Lower leg skin (tissue), 4 donors: ENCODE results near the gene SSR4. TPM values are rescaled to one million over a fixed set of nuclear protein-coding genes. Genes with fewer than 3 reads are reported as not detected.

Source experiments
- DNase-seq, 2 donors: peaks; one replicate each; pipeline ENCODE4 v3.0.0-alpha.2; 2019; ENCODE audit warnings: low spot score in 2 of 2
- H3K4me3 ChIP-seq: fragments of 200-600 bp; sonication (generic); 2 replicates; pipeline ENCODE4 v1.5.1; 2017; ENCODE audit warnings: mild to moderate bottlenecking, low read depth; ENCODE audit not compliant: poor library complexity, severe bottlenecking
- CTCF ChIP-seq, 3 donors: fragments of 450-650 bp; IDR thresholded peaks; one replicate each; pipeline ENCODE4 v1.5.1; 2016; ENCODE audit warnings: antibody characterized with exemption in 3 of 3, mild to moderate bottlenecking in 3 of 3, moderate library complexity in 2 of 3
- POLR2A ChIP-seq, 2 donors: fragments of 450-650 bp; IDR thresholded peaks; one replicate each; pipeline ENCODE4 v1.6.1; 2016 to 2017; ENCODE audit warnings: antibody characterized with exemption in 2 of 2, mild to moderate bottlenecking in 1 of 2, moderate library complexity in 1 of 2
- WGBS, 2 donors: methylation state at CpG; one replicate each; pipeline ENCODE4 v1.1.5; 2018; 5-methylcytosine and 5-hydroxymethylcytosine counted together
- intact Hi-C: fragments of 100-400 bp; cut with DNase I; formaldehyde crosslinking; loops from one replicate; pipeline ENCODE4 v1.15.0; 2023; ENCODE audit warnings: low total_unique reads
- total RNA-seq, 4 donors: library from RNA; depleted of rRNA; stranded (reverse); fragments of >200 nt; gene quantifications; one replicate each; pipeline ENCODE4 v1.1.0, GENCODE V29; 2016

SSR4 gene
- total RNA-seq, 4 donors from 2014 or later, result 90.2 to 169 (median 156) TPM

GRCh38 chrX:153802513-153803045 lies 8.1 kb downstream of the SSR4 start:
- TF ChIP-seq CTCF (IDR thresholded peaks at IDR 0.05) (no peak), POLR2A (IDR thresholded peaks at IDR 0.05) (no peak)
- intact Hi-C loops, result no loop called here
- H3K4me3 ChIP-seq, result no peak overlapping the region
- WGBS, 2 donors, result 75 to 85% methylated on average over 6 to 14 of the region's 14 CpGs
- DNase-seq, result no peak

DNA sequence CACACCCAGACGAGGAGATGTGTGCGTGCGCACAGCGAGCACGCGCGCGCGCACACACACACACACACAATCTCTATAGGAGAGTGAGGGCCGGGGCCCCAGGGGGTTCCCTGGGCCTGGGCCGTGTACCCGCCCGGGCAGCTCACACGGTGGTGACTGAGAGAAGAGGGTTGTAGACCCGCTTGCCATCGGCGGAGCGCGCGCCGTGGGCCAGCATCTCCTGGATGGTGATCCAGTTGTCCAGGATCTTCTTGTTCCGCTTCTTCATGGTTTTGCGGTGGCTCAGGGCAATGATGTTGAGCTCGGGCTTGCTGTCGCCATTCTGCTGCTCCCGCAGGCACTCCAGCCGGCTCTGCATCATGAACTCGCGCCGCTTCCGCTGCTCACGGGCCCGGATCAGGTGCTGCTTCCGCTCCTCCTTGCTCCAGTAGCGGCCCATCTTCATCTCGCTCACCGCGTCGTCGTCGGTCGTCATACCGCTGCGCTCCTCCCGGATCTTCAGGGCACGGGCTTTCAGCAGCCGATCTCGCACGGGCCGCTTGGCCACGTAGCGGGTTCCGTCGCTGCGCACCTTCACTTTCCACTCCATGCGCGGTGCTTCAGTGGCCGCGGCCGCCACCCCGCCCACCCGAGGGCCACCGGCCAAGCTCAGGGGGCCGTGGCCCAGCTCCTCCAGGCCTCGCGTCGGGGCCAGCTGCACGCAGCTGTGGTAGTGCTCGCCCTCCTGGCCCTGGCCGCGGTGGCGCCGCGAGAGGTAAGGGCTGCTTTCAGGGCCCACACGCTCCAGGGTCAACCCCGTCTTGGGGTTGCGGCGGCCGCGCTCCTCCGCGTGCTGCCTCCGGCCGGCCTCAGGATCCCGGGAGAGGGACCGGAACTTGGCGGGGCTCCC lies 9.0 kb downstream of the SSR4 start:
- no peak overlapping the region for H3K4me3 ChIP-seq
- WGBS, 2 donors, result 94 to 99% methylated on average over 25 to 86 of the region's 87 CpGs
- no peak for DNase-seq
- intact Hi-C loops, result no loop called here
- TF ChIP-seq CTCF (IDR thresholded peaks at IDR 0.05) (no peak), POLR2A (IDR thresholded peaks at IDR 0.05) (no peak)

DNA sequence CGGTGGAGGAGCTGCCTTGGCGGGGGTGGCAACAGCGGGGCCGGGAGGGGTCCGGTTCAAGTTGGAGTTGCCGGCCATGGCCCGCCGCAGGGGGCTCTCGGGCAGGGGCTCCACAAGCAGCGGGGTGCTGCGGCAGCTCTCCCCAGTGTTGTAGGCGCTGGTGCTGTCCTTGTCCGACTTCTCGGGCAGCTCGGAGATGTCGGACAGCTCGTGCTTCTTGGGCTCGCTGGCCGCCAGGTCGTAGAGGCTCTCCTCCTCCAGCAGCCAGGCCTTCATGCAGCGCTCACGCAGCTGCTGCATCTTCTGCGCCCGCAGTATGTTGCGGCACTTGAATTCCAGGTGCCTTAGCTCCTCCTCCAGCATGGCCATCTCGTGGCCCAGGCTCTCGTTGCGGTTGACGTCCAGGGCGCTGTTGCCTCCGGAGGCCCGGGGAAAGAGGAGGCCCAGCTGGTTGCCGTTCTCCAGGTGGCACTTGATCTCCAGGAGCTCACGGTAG lies 9.7 kb downstream of the SSR4 start:
- 95 to 96% methylated on average over 9 to 34 of the region's 34 CpGs for WGBS, 2 donors
- DNase-seq, result no peak
- intact Hi-C loops, result no loop called here
- no peak overlapping the region for H3K4me3 ChIP-seq
- TF ChIP-seq POLR2A (IDR thresholded peaks at IDR 0.05) (no peak), CTCF (IDR thresholded peaks at IDR 0.05) (no peak)

GRCh38 chrX:153804621-153805020 lies 10.2 kb downstream of the SSR4 start:
- no peak for DNase-seq
- WGBS, 2 donors, result 92 to 93% methylated on average over 8 to 25 of the region's 25 CpGs
- intact Hi-C loops, result no loop called here
- TF ChIP-seq POLR2A (IDR thresholded peaks at IDR 0.05) (no peak), CTCF (IDR thresholded peaks at IDR 0.05) (no peak)
- H3K4me3 ChIP-seq, result no peak overlapping the region

DNA sequence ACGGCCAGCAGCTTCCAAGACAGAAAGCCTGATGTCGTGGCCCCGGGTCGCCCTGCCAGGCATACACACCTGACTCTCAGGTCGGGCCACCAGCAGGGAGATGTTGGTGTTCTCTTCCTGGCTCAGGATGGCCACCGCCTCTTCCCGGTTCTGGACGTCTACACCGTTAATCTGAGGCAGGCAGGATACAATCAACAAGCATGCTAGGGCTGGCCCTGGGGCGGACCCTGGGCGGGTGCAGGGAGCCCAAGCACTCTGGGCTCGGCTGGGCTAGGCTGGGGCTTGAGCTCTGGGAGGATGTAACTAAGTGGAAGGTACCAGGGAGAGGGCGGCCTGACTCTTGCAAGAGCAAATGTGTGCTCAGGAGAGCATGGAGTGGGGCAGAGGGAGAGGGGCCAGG lies 11.0 kb downstream of the SSR4 start:
- intact Hi-C loops, result no loop called here
- TF ChIP-seq POLR2A (IDR thresholded peaks at IDR 0.05) (no peak), CTCF (IDR thresholded peaks at IDR 0.05) (no peak)
- WGBS, 2 donors, result 50 to 76% methylated on average over 1 to 13 of the region's 13 CpGs
- H3K4me3 ChIP-seq, result no peak overlapping the region
- DNase-seq, result no peak
